Tibial nerve (tissue), 4 donors: ENCODE measurements around the gene SLC6A2.

Source experiments
- CTCF ChIP-seq, 5 experiments: fragments of 200-600 bp in 3 of 5; fragments of 450-650 bp in 2 of 5; sonication (generic) in 3 of 5; IDR thresholded peaks; one replicate each; pipeline ENCODE4 v1.5.1; 2016 to 2019; ENCODE audit warnings: antibody characterized with exemption in 5 of 5, mild to moderate bottlenecking in 3 of 5, moderate library complexity in 2 of 5
- EP300 ChIP-seq, 2 donors: sonication (generic); formaldehyde crosslinking; IDR thresholded peaks; one replicate each; pipeline ENCODE4 v1.6.1; 2017; ENCODE audit warnings: antibody characterized with exemption in 2 of 2, mild to moderate bottlenecking in 1 of 2
- POLR2A ChIP-seq, 2 donors: fragments of 450-650 bp; IDR thresholded peaks; one replicate each; pipeline ENCODE4 v1.6.1; 2017; ENCODE audit warnings: antibody characterized with exemption in 2 of 2, mild to moderate bottlenecking in 2 of 2, moderate library complexity in 2 of 2

- TF ChIP-seq POLR2A (IDR thresholded peaks at IDR 0.05) (no peak), CTCF (IDR thresholded peaks at IDR 0.05) (no peak), EP300 (IDR thresholded peaks at IDR 0.05) (no peak)
Measured at GRCh38 chr16:55737318-55737717, 81.5 kb downstream of the SLC6A2 start.
